ENCODE measurements around the gene QPCT.
"Not testable (repeated sequence)": the region's sequence is repeated elsewhere in the genome, so short reads cannot be mapped to it uniquely, and the experiment has no call there.

Gene QPCT

DNA sequence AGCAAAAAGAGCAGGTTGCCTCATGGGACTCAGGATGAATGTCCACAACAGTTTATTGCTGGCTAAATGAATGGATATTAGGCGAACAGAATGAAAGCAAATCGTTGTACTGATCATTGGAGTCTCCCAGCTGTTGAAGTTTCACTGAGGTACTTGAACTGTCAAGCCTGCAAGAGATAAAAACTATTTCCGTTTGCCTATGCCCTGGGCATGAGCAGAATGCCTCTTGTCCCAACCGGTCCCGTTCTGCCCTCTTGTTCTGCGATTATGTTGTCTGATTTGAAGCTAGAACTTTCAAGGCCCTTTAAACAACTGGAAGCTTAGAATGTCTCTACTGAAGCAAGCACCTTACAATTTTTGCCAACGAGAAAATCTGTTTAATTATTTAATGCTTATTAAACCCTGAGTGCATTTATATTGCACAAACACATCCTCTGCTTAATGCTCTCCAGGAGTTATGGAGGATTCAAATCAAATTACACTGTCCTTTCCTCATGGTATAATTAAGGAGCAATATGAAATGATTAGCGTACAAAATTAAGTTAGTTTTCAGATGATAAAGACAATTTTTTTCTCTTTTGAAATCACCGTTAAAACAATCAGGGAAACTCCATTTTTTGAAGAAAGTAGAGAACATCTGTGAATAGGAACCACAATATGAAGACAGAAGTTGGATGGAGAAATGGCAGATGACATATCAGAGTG is 17.7 kb downstream of the QPCT start:
- no peak for DNase-seq

GRCh38 chr2:37364351-37364750 is 19.9 kb downstream of the QPCT start:
- no peak for DNase-seq

- DNase-seq, result no peak
Measured at GRCh38 chr2:37365669-37366068, 21.2 kb downstream of the QPCT start.

- no peak for DNase-seq
Measured at GRCh38 chr2:37366773-37367172, 22.3 kb downstream of the QPCT start.

- no peak for DNase-seq
Measured at GRCh38 chr2:37367310-37367709, 22.9 kb downstream of the QPCT start.

GRCh38 chr2:37367984-37368383 is 23.6 kb downstream of the QPCT start:
- DNase-seq, result peak; percentile 26

DNA sequence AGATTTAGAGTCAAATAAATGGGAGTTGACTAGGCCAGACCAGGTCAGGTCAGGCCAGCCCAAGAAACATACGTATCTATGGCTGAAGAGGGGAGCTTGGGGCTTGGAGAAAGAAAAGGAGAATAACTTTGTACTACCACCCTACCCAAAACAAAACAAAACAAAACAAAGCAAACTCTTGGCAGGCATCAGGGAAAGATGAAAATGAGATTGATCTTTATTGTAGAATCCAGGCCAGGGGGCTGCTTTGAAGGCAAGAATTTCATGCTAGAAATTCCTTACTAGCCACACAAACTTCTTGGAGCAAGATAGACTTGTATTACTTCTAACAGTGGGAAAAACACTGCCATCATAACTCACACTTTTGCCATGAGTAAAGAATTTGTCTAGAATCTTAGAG is 26.2 kb downstream of the QPCT start:
- DNase-seq, result no peak

- DNase-seq, result no peak
Measured at GRCh38 chr2:37372000-37372399, 27.6 kb downstream of the QPCT start.

DNA sequence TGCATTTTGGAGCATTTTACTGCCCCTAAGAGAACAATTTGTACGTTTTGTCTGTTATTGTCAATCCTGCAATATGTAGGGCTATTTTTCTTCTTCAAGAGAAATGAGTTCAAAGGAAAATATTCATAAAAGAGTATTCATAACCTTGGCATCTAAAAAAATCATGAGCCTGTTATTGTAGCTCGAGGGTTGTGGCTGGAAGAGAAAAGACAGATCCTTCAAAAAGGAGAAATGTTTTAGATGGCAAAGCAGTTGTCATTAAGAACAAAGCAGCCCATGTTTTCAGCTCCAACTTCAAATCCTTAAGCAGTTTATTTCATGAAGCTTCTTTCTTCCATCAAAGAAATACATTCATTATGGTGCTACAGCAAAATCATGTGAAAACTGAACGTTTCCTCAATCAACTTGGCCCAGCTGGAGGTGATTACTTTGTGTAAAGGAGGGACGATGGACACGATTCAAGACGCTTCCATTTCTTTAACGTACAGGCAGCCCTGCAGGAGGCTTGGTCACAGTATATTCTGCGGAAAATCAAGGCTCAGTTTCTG is 31.4 kb downstream of the QPCT start:
- DNase-seq, result no peak

DNA sequence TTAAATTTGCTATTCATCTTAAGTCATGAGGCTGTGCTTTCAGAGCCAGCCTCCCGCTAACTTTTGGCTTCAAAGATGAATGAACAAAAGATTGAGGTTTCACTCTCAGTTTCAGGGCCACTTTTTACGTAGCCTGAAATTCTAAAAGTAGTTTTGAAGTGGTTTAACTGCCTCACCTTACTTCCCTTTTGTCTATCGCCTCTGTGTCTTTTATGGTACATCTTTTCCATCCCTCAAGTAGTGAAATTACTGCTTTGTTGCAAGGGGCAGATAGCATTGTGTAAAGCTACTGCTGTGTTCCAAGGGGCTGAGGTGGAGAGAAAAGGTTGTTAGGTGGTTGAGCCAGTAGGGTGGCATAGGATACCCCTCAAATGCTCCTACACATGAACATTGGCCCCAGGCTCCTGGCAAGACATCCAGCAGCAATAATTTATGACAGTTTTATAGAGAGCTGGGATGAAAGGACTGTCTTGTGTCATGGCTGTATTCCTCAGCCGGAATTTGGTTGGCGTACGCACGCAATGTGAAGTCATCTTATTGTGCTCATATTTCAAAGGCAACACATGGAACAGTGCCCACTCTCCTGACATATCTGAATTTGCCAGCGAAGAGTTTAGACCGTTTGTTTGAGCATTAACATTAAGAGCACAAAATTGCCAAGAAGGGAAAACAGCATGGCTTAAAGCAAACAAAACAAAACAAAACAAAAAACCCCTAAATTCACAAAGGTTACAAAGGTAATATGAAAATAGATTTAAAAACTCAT is 32.2 kb downstream of the QPCT start:
- DNase-seq, result no peak

- no peak for DNase-seq
Measured at GRCh38 chr2:37377187-37377532, 32.7 kb downstream of the QPCT start.

DNA sequence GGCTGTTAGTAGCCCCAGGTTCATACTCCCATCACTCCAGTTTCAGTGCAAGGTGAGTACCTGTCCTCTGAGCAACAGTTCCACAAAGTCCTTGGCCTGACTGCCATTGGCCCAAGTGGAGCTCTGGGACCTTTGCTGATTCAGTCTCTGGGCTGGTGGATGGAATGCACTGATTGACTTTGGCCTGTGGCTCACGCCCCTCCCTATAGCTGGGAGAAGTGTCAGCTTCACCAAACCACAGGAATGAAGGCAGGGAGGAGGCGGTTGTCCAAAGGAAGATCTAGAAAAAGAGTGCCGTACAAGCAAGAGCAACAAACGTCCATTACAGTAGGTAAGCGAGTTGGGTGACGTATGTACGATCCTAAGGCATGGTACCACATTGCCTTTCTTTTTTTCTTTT is 34.0 kb downstream of the QPCT start:
- DNase-seq, result no peak

GRCh38 chr2:37379881-37380296 is 35.5 kb downstream of the QPCT start:
- no peak for DNase-seq

GRCh38 chr2:37380787-37381186 is 36.4 kb downstream of the QPCT start:
- DNase-seq, result not testable (repeated sequence)

DNA sequence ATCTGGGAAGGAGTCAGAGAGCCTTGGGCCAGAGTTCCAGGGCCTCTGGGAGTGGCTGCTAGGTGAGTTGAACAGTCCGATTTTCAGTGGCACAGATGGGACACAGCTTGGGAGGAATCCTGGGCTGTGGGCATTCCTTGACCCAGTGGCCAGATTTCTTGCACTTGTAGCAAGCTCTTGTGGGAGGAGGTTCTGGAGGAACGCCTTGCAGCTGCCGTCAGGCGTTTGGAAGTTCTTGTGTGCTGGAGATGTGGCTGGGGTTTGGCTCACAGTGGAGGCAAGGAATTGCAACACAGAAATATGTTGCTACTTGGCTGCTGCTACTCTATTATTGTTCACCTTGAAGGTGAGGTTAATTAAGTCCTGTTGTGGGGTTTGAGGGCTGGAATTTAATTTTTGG is 39.8 kb downstream of the QPCT start:
- DNase-seq, result not testable (repeated sequence)

DNA sequence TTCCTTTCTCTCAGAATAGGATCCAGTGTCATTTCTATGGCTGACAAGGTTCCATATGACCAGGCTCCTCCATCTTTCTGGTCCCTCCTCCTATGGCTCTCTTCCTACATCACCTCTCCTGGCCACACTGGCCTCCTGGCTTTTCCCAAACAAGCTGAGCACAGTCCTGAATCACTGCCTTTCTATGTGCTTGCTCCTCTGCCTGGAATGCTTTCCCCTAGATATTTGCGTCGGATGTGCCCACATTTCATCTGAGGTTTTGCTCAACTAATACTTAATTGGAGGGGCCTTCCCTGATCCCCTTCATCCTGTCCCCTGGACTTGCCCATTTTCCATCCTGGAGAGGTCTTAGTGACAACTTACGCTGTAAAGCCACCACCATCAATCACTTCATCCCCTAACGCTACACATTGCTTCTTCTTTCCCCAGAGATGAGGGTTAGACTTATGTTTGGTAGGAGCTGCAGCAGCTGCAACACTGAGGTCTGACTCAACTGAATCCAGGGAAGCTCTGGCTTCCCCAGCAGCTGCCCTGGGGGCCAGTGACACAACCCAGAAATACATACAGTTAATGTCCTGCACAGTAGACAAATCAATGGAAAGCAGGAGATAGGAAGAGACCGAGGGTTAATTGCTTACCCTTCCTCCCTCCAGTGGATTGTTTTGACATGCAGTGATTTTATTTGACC is 42.9 kb downstream of the QPCT start:
- no peak for DNase-seq

GRCh38 chr2:37388074-37388473 is 43.6 kb downstream of the QPCT start:
- no peak for DNase-seq

- no peak for DNase-seq
Measured at GRCh38 chr2:37389395-37389794, 45.0 kb downstream of the QPCT start.

DNA sequence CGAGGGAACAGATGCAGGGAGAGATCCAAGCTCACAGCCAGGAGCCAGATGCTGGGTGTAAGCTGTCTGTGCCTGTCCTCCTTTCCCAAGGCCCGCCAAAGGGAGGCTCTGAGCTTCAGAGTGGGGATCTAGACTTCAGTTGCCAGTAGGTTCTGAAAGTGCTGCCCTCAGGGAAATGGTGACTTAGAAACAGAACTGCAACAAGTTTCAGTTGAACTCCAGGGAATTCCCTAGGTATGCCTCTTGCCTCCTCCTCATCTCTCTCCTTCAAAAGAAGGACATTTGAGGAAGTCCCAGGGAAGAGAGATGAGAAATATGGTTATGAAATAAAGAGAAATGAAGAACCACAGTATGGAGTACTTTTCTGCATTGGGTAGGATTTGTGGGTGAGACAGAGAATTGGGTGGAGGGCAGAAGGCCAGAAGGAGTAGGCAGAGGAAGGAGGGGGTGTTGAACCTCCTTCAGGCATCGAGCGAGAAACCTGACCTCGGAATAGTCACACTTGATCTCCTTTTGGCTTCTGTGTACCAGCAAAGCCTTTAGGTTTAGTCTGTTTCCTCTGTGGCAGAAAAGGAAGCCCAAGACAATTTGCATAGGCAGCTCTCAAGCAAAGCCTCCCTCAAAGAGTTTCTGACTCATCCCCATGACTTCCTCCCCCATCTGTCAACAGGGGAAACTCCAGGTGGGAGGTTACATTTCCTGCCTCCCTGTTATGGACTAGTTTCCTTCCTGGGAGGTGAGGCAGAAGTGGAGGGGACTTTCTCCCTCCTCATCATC is 45.7 kb downstream of the QPCT start:
- DNase-seq, result peak; percentile 59

DNA sequence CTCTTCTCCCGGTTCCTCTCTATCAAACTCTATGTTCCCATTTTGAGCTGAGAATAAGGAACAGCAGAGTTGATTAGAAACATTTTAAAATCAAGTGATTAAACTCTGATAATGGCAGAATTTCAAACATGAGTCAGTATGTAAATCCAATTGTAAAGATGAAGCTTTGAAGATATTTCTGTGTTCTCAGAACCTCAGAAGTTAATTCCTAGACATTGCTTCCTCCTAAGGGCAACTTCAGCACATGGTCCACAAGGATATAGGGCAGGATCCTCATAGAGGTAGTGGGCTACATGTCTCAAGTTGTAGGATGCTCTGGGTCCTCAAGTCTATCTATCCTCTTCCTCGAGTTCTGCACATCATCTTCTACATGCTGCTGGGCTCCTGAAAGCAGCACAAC is 46.3 kb downstream of the QPCT start:
- no peak for DNase-seq

- no peak for DNase-seq
Measured at GRCh38 chr2:37391711-37392110, 47.3 kb downstream of the QPCT start.

DNA sequence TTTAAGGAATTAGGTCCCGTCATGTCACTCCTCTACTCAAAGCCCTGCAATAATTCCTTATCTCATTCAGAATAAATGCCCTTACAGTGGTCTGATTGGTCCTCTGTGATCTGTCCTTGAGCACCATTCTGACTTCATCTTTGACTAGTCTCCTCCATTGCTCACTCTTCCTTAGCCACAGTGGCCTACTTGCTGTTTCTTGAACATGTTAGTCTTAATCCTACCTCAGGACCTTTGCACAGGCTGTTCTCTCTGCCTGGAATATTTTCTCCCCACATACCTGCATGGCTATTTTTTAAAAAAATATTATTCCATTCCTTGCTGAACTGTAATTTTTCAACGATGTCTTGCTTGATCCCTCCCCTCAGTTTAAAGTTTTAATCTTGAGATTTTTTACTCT is 48.0 kb downstream of the QPCT start:
- no peak for DNase-seq

GRCh38 chr2:37394263-37394662 is 49.8 kb downstream of the QPCT start:
- DNase-seq, result no peak

All from activated T-cell treated with anti-CD3 and anti-CD28 coated beads for 4 hours (primary cell).